GM18907 (cell line): Measurements from ENCODE around the gene BNIP5.

ENCODE experiments used
- ATAC-seq: cut with Tn5 transposase; IDR thresholded peaks from one replicate; pipeline ENCODE4 v1.9.1; 2021; ENCODE audit warnings: mild to moderate bottlenecking, moderate library complexity; ENCODE audit not compliant: unreplicated experiment

BNIP5 gene, protein sequence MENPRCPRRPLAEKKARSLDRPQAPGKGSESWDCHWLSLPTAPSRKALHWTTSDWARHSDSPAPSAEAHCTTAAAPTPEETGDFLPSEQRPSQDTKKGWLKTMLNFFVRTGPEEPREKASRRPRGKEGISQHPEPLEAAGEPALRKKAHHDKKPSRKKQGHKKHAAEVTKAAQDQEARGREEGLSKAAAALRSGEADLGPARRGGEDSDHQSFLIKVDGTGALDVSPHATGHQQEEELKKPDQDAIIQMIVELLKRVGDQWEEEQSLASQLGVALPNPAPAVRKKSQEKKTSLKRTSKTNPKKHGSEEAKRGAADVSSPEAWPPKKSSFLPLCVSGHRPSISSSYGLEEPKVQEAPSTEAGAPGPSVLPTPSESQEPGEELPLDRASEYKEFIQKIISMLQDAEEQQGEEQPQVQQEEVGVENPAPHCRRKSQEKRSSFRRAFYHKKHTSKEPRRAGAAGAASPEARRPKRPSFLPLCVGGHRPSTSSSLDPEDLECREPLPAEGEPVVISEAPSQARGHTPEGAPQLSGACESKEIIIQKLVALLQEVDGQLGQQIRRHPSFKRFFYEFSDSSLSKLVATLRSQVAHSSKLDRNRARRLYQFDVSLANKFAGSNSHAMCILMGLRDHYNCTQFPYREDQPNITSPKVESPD

DNA sequence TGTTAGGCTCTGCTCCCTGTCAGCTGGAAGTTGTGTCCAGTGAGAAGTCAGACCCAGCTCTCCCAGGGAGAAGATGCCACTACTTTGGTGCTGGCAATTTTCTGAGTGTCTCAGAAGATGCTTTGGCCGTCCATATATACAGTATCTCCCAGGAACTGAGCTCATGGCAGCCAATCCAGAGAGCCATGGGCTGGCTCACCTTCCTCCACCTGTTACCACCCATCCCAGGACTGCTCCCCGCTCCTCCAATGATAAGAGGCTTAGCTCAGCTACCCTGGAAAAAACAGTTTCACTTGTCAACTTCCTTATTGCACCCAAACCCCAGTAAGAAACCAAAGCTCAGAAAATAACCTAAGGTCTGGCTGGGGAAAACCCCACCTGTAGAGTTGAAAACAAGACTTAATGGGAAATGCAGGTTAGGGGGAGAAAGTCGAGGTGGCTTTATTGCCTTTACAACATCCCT lies at the start of gene BNIP5:
Gene BNIP5 (minus strand): TSS at position 110 of the 463 bp plus-strand sequence. CDS start 6,198 bp downstream, outside the sequence.
- ATAC-seq, result no peak

DNA sequence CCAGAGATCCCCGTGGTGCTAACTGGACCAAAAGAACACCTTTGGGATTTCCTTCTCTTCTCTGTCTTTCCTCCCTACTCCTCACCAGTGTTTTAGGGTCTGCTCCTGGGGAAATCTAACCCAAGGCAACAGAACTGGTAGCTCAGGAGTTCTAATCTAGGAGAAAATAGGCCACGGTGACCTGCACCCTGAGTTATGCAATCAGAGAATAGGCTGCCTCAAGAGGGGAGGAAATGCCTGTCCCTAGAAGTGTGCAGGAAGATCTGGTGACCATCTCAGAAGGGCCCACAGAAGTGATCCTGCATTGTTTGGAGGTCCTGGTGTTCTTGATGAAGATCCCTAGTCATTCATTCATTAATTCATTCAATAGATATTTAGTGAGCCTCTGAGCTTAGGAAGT lies 47.4 kb upstream of the BNIP5 start:
- no peak for ATAC-seq

DNA sequence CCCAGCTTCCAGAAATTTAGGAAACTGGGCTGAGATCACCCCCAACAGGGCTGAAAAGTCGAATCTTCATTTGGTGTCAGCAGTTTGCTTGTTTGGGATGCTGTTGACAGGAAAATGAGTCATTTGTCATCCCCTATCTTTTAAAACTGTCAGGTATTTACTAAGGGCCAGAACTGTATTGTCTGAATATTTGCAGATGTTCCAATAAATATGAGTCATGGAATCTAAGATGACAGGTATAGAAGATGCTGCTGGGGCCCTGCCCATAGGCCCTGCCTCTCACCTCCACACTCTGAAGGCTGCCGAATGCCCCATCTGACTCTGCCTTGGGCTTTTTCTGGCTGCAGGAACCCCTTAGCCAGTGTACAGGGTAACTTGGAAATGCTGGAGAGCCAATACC lies 46.9 kb upstream of the BNIP5 start:
- ATAC-seq, result no peak

DNA sequence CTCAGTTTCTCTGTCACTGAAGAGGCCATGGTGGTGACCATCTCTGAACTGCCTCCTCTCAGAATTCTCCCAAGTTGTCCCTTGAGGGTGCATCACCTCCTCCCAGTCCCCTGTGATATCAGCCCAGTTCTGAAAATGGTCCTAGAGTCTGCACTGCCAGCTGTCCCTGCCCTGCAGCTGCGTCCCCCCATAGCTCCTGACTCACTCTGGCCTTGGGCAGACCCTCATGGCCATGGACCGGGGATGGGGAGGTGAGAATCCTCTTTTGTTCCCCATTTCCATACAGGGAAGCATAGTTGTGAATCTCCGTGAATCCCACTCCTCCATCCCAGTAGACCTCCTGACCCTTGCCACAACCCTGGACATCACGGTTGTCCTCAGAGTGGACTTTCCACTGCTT lies 46.3 kb upstream of the BNIP5 start:
- ATAC-seq, result no peak

DNA sequence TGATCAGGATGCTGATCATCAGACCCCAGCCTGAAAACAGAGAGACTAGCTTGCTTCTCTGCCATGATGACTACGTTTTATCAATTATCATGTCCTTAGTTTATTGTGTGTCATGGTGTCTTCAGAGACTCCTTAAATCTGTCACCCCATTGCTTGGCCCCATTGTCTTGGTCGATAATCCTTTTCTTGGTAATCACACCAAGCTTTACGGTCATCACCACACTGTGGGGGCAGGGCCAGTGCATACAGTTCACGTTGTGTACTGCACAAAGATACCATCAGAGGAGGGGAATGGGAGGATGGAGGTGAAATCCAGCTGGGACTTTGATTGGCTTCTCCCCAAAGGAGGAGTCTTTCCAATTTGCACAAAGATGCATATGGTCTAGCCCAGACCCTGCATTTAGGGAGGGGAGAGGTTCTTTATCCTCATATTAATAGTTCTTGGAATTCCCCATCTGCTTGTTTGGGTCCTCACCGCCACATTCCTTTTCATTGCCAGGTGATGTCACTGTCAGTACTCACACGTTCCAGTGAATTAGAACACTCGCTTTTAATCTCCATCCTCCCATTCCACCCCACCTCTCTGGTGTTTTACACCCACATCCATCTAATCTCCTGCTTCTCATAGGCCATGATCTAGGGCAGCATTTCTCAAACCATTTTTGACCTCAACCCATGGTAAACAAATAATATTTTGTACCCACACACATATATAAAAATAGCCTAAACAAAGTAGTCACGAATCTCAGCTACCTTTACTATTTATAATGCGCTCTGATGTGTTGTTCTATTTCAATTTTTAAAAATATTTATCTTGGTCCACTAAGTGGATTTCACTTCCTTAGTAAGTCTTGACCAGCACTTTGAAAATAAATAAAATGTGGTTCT lies 45.1 kb upstream of the BNIP5 start:
- no peak for ATAC-seq

DNA sequence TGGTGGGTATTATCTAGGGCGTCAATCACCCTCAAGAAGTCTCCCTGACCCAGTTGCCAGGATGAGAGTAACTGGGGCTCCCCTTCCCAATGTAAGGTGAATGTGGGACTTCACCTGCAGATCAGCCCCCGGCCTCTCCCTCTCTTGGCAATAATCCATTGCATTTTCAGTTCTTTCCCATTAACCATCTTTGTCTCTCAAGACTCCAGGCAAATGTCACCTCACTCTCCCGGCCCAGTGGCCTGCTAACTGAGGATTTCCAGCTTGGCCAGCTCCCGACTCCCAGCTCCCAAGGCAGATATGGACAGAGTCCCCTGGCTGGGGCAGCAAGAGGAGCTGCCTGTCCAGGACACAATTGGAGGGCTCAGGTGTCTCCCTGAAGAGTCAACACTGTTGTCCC lies 43.5 kb upstream of the BNIP5 start:
- ATAC-seq, result no peak

DNA sequence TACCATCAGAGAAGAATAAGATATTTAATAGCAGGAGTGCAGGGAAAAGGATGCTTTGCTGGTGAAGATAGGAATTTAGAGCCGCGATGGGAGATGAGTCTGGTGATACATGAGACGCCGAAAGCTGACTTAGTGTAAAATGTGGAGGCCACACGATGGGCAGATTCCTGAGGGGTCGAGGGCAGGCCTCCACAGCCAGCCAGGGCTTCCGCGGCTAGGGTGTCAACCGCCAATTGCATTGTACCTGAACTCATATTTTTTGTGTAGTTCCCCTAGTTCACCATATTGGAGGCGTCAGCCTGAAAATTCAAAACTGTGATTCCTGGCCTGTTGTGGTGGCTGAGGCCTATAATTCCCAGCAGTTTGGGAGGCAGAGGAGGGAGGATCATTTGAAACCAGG lies 42.2 kb upstream of the BNIP5 start:
- no peak for ATAC-seq

DNA sequence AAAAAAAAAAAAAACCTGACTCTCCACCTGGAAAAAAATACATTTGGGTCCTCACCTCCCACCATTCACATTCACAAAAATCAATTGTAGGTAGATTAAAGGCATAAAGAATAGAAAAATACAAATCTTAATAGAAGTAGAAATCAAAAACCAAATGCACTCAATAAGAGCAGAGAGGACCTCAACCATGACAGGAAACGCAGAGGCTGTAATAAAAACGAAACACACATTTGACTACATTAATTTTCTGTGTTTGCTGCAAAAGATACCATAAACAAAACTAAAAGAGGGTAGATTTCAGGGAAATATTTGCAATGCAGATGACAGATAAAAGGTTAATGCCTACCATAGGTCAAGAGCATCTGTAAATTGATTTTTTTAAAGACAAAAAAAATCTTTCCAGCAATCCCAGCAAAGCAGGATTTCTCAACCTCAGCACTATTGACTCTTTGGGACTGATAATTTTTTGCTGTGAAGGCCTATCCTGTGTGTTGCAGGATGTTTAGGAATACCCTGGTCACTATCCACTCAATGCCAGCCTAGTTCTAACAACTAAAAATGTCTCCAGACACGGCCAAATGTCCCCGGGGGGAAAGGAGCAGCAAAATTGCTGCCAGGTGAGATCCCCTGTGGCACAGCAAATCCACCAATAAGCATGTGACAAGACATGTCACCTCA lies 41.7 kb upstream of the BNIP5 start:
- ATAC-seq, result no peak

DNA sequence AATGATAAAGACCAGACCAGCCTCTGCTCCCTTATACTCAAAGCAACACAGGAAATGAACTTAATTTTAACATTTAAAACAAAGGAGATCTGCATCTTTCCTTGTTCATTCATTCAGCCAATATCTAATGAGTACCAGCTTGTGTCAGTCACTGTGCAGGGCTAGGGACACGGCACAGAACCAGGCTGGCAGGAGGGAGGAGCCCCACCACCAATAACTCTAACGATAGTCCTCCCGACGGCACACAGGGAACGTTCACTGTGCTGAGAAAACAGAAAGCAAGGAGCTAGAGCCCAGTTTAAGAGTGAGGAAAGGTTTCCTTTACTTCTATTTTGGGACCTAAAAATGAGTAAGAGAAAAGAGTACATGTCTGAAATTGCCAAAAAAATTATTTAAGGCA lies 40.9 kb upstream of the BNIP5 start:
- no peak for ATAC-seq

DNA sequence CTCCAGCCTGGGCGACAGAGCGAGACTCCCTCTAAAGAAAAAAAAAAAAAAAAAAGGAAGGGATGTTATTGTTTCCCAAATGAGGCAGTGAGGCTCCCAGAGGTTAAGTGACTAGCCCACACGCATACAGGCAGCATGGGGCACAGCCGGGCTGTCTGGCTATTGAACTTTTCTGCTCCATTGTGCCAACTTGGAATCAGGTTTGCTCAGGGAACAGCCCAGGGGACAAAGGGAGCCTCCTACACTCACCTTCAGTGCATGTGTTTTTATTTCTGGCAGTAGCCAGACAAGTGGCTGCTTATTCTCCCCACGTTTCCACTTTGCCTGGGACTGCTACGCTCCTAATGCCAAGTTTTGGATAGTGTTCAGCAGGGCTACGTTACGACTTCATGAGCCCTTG lies 40.1 kb upstream of the BNIP5 start:
- ATAC-seq, result no peak

DNA sequence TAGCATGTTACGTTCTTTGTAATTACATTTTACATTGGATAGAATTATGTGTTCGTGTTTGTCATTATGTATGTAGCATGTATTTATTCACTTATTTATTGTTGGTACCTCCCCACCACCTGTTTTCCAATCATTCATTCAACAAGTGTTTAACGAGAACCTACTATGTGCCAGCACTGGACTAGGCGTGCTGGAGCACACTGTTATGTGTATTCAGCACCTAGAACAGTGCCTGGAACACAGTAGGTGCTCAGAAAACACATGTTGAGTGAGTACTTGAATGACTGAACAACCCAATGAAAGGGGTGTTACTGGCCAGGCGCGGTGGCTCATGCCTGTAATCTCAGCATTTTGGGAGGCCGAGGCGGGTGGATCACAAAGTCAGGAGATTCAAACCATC lies 39.5 kb upstream of the BNIP5 start:
- ATAC-seq, result no peak

DNA sequence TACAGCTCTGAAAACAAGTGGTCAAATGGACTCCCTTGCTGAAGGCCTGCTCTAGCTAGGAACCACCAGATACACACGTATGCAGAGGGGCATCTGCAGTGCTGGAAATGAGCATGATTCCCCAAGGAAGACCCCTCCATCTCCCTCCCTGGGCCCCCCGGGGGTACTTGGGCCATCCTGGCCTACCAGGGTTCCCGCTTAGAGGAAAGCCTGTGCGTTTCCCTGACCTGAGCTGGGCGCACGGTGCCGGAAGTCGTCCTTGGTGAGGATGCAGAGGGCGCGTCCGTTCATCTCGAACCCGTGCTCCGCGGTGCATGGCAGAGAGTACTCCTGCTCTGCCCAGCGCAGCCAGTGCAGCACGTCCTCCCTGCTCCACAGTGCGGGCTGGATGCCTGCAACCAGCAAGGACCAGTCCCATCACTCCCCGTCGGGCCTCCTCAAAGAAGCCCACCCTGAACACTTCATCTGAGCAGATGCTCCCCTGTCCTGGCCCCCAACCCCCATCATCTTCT lies 39.0 kb upstream of the BNIP5 start:
- no peak for ATAC-seq

DNA sequence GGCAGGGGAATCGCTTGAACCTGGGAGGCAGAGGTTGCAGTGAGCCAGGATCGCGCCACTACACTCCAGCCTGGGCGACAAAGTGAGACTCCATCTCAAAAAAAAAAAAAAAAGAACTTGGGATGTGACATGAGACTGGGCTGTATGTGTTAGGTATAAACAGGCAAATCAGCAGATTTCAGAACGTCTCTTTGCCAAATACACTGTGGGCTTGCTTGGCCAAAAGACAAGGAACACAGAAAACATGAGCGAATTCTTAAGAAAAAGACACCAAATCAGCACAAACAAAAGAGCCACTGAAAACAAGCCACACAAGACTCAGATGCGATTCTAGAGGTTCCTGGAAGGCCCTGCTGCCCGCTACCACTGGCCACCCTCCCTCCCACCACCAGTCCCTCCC lies 38.3 kb upstream of the BNIP5 start:
- no peak for ATAC-seq

DNA sequence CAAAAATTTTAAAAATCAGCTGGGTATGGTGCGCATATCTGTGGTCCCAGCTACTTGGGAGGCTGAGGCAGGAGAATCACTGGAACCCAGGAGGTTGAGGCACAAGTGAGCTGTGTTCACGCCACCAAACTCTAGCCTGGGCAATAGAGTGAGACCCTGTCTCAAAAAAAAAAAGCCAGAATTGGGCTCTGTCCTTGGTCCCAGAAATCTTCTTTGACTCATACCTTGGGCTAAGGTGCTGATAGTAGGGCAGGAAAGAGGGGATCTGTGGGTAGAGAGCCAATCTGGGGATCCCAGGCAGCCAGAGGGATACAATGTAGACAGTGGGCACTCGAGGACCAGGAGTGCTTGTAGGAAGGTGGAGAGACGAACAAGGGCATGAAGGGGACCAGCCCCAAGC lies 37.5 kb upstream of the BNIP5 start:
- no peak for ATAC-seq

DNA sequence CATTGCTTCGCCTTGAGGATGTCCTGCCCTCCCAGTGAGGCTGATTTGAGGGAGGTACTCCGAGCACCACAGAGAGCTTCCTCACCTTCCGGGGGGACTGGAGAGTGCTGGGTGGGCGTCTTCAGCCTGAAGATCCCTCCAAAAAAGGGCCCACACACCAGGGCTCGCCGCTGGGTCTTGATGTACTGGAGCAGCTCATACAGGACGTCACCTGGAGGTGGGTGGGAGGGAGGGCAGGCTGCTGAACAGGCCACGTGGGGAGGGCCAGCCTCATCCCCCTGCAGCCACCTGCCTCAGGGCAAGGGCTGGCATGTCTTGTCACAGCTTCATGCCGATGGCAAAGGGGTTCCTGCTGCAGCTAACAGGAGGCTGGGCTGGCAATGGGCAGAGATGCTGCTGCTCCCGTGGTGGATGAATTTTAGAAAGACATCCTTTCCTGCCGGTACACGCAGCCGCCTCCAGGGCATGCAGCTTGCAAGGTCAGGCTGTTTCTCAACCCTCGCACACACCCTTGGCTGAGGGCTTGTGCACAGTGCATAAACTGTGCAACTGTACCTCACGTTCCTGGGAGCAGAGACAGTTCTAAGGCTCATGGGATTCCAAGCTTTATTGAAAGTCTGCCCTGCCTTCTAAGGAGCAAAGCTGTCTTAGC lies 36.8 kb upstream of the BNIP5 start:
- ATAC-seq, result no peak

DNA sequence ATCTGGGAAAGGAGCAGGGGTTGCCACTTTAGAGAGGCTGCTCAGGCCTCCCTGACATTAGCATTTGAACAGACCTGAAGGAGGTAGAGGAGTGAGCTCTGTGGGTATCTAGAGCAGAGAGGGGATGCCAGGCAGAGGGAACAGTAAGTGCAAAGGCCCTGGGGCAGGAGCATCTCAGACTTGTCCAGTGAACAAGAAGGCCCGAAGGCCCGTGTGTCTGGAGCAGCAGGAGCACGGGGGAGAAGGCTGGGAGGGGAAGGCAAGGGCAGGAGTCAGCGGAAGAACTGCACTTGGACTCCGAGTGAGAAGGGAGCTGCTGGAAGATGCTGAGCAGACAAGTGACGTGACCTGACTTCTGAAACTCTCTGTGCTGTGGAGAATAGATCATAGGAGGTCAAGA lies 35.4 kb upstream of the BNIP5 start:
- ATAC-seq, result no peak

DNA sequence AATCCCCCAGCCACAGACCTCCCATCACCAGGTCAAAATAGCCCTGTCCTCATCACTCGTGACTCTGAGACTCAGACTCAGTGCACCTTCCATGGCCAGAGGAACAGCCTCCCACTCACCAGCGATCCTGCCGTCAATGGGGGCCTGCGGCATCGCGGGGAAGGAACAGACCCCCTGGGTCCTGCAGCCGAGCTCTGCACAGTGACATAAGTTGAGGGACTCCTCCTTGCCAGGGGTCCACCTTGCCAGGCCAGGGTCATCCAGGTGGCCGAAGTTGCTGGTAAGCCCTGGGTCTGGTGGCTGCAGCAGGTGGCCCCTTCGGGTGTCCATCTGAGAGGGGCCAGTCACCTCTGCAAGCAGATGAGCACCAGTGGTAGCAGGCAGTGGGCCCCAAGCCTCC lies 34.5 kb upstream of the BNIP5 start:
- no peak for ATAC-seq

DNA sequence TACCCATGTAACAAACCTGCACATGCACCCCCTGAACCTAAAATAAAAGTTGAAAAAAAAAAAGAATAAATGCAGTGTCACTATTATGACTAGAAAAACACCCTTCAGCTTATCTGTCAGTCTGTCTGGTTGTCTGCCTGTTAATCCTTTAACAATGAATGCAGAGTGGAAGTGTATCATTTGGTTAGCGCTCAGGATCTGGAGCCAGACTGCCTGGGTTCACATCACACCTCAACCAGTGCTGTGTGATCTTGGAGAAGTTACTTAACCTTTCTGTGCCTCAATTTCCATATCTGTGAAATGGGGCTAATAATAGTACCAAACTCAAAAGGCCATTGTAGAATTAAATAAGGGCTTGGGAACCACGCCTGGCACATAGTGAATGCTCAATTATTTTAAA lies 34.0 kb upstream of the BNIP5 start:
- no peak for ATAC-seq

DNA sequence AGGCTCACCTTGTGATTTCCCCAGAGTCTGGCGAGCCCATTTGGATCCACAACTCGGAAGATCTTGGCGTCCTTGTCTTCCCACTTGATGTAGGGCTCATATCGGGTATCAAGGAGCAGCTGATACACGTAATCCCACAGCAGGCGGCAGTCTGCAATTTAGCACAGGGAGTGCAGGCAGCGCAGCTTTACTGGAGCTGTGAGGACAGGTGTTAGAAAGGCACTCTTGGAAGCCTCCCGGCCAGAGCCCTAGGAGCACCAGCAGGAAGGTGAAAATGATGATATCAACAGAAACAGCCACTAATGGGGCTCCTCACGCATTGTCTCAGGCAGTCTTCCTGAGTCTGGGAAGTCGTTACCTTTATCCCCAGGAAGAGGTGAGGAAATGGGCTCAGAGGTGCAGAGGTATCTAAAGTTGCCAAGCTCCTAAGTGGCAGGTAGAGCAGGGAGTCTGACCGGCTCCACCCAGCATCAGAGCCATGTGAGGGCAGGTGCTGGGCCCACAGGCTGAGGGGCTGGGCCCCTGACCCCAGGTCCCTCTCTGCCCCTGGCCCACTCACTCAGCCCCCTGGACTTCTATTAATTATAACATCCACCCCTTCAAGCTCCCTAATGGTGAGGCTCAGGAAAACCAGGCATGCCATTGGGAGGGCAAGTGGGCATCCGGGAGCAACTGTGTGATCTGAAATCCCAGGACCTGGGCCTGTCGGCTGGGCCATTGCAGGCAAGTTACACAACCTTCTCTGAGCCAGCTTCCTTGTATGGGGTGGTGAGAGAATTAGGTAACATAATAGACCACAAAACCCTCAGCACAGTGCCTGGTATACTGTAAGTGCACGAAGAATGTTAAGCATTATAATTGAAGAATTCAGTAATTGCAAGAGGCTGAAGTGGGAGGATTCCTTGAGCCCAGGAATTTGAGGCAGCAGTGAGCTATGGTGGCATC lies 32.5 kb upstream of the BNIP5 start:
- no peak for ATAC-seq
